HS-27A (cell line): ENCODE results near the gene BORCS5.

Experiments used
- DNase-seq: peaks from one replicate; pipeline ENCODE4 v3.0.0-alpha.2; 2012; ENCODE audit warnings: low read depth, missing footprints

The BORCS5 gene

DNA sequence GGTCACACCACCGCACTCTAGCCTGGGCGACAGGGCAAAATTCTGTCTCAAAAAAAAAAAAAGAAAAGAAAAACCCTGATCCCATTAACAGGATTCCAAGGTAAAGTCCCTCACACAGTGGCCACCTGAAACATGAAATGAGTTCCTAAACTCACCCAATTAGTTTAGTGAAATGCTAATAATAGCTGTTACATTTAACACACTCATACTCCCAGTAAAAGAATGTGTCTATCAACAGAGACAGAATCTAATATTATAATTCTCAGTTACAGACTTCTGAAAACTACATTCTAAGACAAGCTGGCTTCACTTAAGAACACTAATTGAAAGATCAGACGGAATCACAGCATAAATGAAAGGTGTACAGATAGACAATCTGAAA is 161.6 kb downstream of the BORCS5 start:
- DNase-seq = no peak

DNA sequence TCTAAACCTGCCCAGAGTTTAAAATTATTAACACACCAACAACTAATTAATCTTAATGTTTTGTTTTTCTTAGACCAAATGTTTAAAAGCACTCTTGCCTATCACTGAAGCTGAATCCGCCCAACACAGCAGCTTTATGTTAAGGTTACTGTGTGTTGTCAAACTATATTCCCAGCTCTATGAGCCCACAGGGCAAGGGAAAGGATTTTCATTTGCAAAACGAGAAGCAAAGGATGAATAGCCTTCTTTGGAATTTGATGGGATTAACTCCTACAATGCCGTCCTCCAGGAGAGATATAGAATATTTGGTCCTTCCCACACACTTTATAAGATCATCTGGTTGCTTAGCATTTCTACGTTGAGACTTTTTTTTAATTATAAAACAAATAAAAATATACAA is 162.0 kb downstream of the BORCS5 start:
- DNase-seq = no peak
